Body of pancreas (tissue), 4 donors: ENCODE results near the gene EMSY. TPM values are rescaled to one million over a fixed set of nuclear protein-coding genes. Genes with fewer than 3 reads are reported as not detected.

Experiments used
- ATAC-seq: fragments of 150-250 bp; one replicate; pipeline ENCODE4 v1.9.1; 2016
- DNase-seq, 4 donors: peaks; one replicate each; pipeline ENCODE4 v3.0.0-alpha.2; 2019
- H3K27ac ChIP-seq, 4 donors: fragments of 200-600 bp; sonication (generic); 1 replicate in 3 of 4; 2 replicates in 1 of 4; pipeline versions ENCODE4 v1.5.1 to v1.6.1; 2016 to 2019; ENCODE audit warnings: mild to moderate bottlenecking in 1 of 4, mixed read lengths in 1 of 4, moderate library complexity in 1 of 4
- H3K27me3 ChIP-seq, 2 donors: fragments of 200-600 bp; sonication (generic); one replicate each; pipeline ENCODE4 v1.6.0; 2016; ENCODE audit warnings: mild to moderate bottlenecking in 1 of 2
- H3K36me3 ChIP-seq, 2 donors: fragments of 200-600 bp; sonication (generic); replicated peaks in 1 of 2; 2 replicates each; pipeline ENCODE4 v1.5.1; 2016; ENCODE audit warnings: low read depth in 2 of 2; ENCODE audit not compliant: insufficient read depth in 1 of 2
- H3K4me1 ChIP-seq: fragments of 200-600 bp; sonication (generic); one replicate; pipeline ENCODE4 v1.6.0; 2016
- H3K4me3 ChIP-seq, 2 donors: fragments of 200-600 bp; sonication (generic); 1 replicate in 1 of 2; 2 replicates in 1 of 2; pipeline ENCODE4 v1.5.1; 2016 to 2019
- H3K9me3 ChIP-seq, 3 donors: fragments of 200-600 bp; sonication (generic); 1 replicate in 2 of 3; 2 replicates in 1 of 3; pipeline ENCODE4 v1.5.1; 2016
- POLR2A ChIP-seq, 3 donors: fragments of 450-650 bp; IDR thresholded peaks; one replicate each; pipeline ENCODE4 v1.6.1; 2016; ENCODE audit warnings: antibody characterized with exemption in 3 of 3, mild to moderate bottlenecking in 2 of 3
- WGBS, 2 donors: methylation state at CpG; one replicate each; pipeline ENCODE4 v1.1.5; 2017; 5-methylcytosine and 5-hydroxymethylcytosine counted together
- intact Hi-C: fragments of 100-400 bp; cut with DNase I; formaldehyde crosslinking; loops from one replicate; pipeline ENCODE4 v1.15.1; 2023
- total RNA-seq, 2 donors: library from RNA; depleted of rRNA; stranded (reverse); fragments of >200 nt; gene quantifications; one replicate each; pipeline ENCODE4 v1.1.0, GENCODE V29; 2016
- TF ChIP-seq, protein P1 (sequence below), 7 experiments: fragments of 450-650 bp in 4 of 7; fragments of 200-600 bp in 3 of 7; sonication (generic) in 3 of 7; IDR thresholded peaks; one replicate each; pipeline ENCODE4 v1.5.1; 2016 to 2019; ENCODE audit warnings: antibody characterized with exemption in 7 of 7

Gene EMSY
- total RNA-seq, 2 donors from 2014 or later, result 13.5 to 30.3 TPM

DNA sequence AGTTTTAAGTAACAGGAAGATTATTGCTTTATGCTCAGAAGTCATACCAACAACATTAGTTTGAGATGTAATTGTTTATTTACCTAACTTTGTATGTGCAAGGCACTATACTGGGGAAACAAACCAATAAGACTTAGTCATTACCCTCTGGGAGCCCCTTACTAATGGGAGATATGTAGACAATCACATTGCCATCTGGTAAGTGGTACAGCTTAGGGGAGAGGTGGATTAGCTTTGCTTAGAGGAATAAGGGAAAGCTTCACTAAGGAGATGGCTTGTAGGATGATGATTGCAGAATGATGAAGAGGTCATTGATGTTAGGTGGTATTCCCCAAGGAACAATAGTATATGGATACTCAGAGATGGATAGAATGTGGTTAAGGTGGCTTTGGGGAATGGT, 17.5 kb downstream of the EMSY start:
- Histone ChIP-seq H3K9me3 (no peaks in the 10 kb centered on the region), H3K36me3 (peaks cover 0 to 5% of the 10 kb centered on the region in 2 donors), H3K4me3 (no peak overlapping the region), H3K27me3 (no peaks in the 10 kb centered on the region), H3K27ac (no peak overlapping the region), H3K4me1 (no peaks in the 10 kb centered on the region)
- no peak for TF ChIP-seq POLR2A (IDR thresholded peaks at IDR 0.05)
- TF ChIP-seq, protein P1, sequence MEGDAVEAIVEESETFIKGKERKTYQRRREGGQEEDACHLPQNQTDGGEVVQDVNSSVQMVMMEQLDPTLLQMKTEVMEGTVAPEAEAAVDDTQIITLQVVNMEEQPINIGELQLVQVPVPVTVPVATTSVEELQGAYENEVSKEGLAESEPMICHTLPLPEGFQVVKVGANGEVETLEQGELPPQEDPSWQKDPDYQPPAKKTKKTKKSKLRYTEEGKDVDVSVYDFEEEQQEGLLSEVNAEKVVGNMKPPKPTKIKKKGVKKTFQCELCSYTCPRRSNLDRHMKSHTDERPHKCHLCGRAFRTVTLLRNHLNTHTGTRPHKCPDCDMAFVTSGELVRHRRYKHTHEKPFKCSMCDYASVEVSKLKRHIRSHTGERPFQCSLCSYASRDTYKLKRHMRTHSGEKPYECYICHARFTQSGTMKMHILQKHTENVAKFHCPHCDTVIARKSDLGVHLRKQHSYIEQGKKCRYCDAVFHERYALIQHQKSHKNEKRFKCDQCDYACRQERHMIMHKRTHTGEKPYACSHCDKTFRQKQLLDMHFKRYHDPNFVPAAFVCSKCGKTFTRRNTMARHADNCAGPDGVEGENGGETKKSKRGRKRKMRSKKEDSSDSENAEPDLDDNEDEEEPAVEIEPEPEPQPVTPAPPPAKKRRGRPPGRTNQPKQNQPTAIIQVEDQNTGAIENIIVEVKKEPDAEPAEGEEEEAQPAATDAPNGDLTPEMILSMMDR (IDR thresholded peaks at IDR 0.05), result no peak
- no peak for ATAC-seq
- intact Hi-C loops, result no loop called here
- no peak for DNase-seq

DNA sequence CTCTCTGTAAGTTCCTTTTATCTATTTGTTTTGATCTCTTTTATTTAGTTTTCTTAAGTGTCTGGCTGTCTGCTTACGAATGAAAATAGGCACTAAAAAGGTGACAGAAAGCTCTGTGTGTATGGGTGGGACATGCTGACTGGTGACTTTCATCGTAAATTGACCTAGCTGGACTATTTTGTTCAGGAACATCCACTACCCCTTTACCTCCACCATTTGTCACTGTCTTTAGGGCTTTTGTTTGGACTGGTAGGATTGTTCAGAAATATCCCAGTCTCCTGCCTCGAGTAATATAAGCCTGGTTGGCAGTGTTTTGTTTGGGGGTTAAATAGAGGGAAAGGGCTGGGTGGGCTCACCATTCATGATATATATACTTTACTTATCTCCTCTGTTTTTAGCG, 20.9 kb downstream of the EMSY start:
- no peak overlapping the region for H3K4me3 ChIP-seq
- no peaks in the 10 kb centered on the region for H3K9me3 ChIP-seq
- DNase-seq (no peak), ATAC-seq (no peak)
- H3K27ac ChIP-seq, result no peak overlapping the region
- H3K36me3 ChIP-seq, result peaks cover 0 to 5% of the 10 kb centered on the region in 2 donors
- intact Hi-C loops, result no loop called here
- H3K27me3 ChIP-seq, result no peaks in the 10 kb centered on the region
- TF ChIP-seq, protein P1 (IDR thresholded peaks at IDR 0.05), result no peak
- no peak for TF ChIP-seq POLR2A (IDR thresholded peaks at IDR 0.05)
- 79 to 89% methylated on average over 4 of the region's 4 CpGs for WGBS, 2 donors
- no peaks in the 10 kb centered on the region for H3K4me1 ChIP-seq

DNA sequence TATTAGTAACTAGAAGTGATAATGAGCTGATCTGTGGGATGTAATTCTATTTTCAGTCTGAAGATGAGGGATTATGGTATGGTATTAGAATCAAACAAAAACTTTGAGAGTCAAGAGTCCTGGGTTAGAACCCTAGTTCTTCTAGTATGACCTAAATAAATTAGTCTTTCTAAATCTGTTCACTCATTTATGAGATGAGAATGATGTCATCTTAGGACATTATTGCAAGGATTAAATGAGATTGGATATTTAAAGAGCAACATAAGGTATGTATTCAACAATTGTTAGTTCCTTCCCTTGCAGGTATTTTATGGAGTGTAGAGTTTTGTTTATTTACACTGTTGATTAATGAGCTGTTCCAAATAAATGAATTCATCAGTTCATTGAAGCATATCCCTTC, 21.8 kb downstream of the EMSY start:
- intact Hi-C loops, result no loop called here
- TF ChIP-seq, protein P1 (IDR thresholded peaks at IDR 0.05), result no peak
- no peak for TF ChIP-seq POLR2A (IDR thresholded peaks at IDR 0.05)
- no peak overlapping the region for H3K4me3 ChIP-seq
- no peaks in the 10 kb centered on the region for H3K27me3 ChIP-seq
- H3K9me3 ChIP-seq, result no peaks in the 10 kb centered on the region
- no peak for ATAC-seq
- peaks cover 0 to 5% of the 10 kb centered on the region in 2 donors for H3K36me3 ChIP-seq
- H3K27ac ChIP-seq, result no peak overlapping the region
- DNase-seq, result no peak
- no peaks in the 10 kb centered on the region for H3K4me1 ChIP-seq

DNA sequence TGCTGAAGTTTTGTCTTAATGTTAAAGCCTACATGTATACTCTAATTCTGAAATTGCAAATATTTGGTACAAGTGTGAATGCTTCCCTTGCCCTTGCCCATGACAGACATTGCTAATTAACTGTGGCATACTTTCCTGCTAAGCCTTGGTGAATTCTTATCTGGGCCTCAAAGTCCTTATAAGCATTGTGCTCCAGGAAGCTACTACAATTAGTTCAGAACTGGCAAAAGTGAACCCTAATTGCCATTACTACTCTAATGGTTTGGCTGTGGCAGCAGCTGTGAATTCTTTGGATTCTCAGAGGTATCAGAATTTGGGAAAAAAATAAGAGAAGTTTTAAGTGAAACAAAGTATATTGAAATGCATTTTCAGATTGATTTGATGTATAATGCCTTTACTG, 24.3 kb downstream of the EMSY start:
- peaks cover 0 to 13% of the 10 kb centered on the region in 2 donors for H3K36me3 ChIP-seq
- H3K27ac ChIP-seq, result no peak overlapping the region
- DNase-seq, result no peak
- TF ChIP-seq POLR2A (IDR thresholded peaks at IDR 0.05), result no peak
- TF ChIP-seq, protein P1 (IDR thresholded peaks at IDR 0.05), result no peak
- intact Hi-C loops, result no loop called here
- H3K4me1 ChIP-seq, result no peaks in the 10 kb centered on the region
- no peak overlapping the region for H3K4me3 ChIP-seq
- no peaks in the 10 kb centered on the region for H3K9me3 ChIP-seq
- ATAC-seq, result no peak
- H3K27me3 ChIP-seq, result no peaks in the 10 kb centered on the region

DNA sequence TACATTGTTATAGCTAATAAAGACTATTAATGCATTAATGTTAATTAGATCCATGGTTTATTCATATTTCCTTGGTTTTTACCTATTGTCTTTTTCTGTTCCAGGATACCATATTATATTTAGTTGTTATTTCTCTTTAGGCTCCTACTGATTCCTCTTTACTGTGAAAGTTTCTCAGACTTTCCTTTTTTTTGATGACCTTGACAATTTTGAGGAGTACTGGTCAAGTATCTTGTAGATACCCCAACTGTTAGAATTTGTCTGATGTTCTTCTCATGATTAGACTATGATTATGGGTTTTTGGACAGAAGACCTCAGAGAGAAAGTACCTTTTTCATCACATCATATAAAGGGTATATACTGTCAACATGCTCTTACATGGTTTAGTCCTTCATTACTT, 26.6 kb downstream of the EMSY start:
- TF ChIP-seq, protein P1 (IDR thresholded peaks at IDR 0.05), result no peak
- TF ChIP-seq POLR2A (IDR thresholded peaks at IDR 0.05), result no peak
- Histone ChIP-seq H3K36me3 (peaks cover 0 to 12% of the 10 kb centered on the region in 2 donors), H3K4me1 (no peaks in the 10 kb centered on the region), H3K9me3 (no peaks in the 10 kb centered on the region), H3K27ac (no peak overlapping the region), H3K27me3 (no peaks in the 10 kb centered on the region), H3K4me3 (no peak overlapping the region)
- no peak for ATAC-seq
- intact Hi-C loops, result no loop called here
- no peak for DNase-seq
